Aorta (tissue), 5 donors: ENCODE measurements around the gene PLAAT2. TPM values are rescaled to one million over a fixed set of nuclear protein-coding genes. Genes with fewer than 3 reads are reported as not detected.
A peak's percentile ranks its signal among the peaks of the same experiment; 100 is the strongest.

Source experiments
- ATAC-seq: fragments of 200-7000 bp; cut with Tn5 transposase; one replicate; pipeline ENCODE4 v1.9.1; 2022; ENCODE audit warnings: moderate library complexity; ENCODE audit not compliant: low FRiP score
- DNase-seq, 2 donors: peaks; one replicate each; pipeline ENCODE4 v3.0.0-alpha.2; 2020
- H3K27ac ChIP-seq, 2 donors: one replicate each; pipeline ENCODE4 v1.5.1; 2013; ENCODE audit warnings: low read length in 2 of 2, mild to moderate bottlenecking in 2 of 2, moderate library complexity in 2 of 2, control low read depth in 1 of 2, inconsistent platforms in 1 of 2, low read depth in 1 of 2
- H3K27me3 ChIP-seq, 2 donors: one replicate each; pipeline ENCODE4 v1.6.1; 2013; ENCODE audit warnings: control low read depth in 1 of 2, low read length in 1 of 2, mild to moderate bottlenecking in 1 of 2, moderate library complexity in 1 of 2; ENCODE audit not compliant: insufficient read depth in 2 of 2, control insufficient read depth in 1 of 2
- H3K36me3 ChIP-seq, 2 donors: one replicate each; pipeline ENCODE4 v1.6.1; 2013; ENCODE audit warnings: control low read depth in 1 of 2, low read length in 1 of 2, mild to moderate bottlenecking in 1 of 2; ENCODE audit not compliant: insufficient read depth in 2 of 2, control insufficient read depth in 1 of 2
- H3K4me1 ChIP-seq, 2 donors: one replicate each; pipeline ENCODE4 v1.6.1; 2013; ENCODE audit warnings: low read length in 2 of 2, control low read depth in 1 of 2, mild to moderate bottlenecking in 1 of 2, moderate library complexity in 1 of 2; ENCODE audit not compliant: insufficient read depth in 2 of 2, control insufficient read depth in 1 of 2
- H3K4me3 ChIP-seq, 2 donors: one replicate each; pipeline ENCODE4 v1.5.1; 2013; ENCODE audit warnings: low read length in 2 of 2, control low read depth in 1 of 2, mild to moderate bottlenecking in 1 of 2
- H3K9me3 ChIP-seq: one replicate; pipeline ENCODE4 v1.6.1; 2013; ENCODE audit warnings: mild to moderate bottlenecking, low read length; ENCODE audit not compliant: control insufficient read depth
- WGBS, 2 donors: extraction: QIAGEN DNeasy Blood & Tissue Kit; methylation state at CpG; one replicate each; pipeline ENCODE4 v1.1.7; 2013; 5-methylcytosine and 5-hydroxymethylcytosine counted together
- intact Hi-C, 2 donors: fragments of 100-400 bp; cut with DNase I; formaldehyde crosslinking; loops; one replicate each; pipeline versions ENCODE4 v1.14.2 to v1.15.0; 2022
- polyA plus RNA-seq, 2 donors: library from polyadenylated mRNA; stranded (reverse); fragments of 200-250 nt; gene quantifications; one replicate each; pipeline ENCODE4 v1.2.3, GENCODE V29; 2013
- total RNA-seq, 2 donors: library from RNA; stranded (reverse); fragmentation: NEBNext Ultra II Directional; extraction: Animal tissue kit (Norgen Biotek cat#: 25700); gene quantifications; one replicate each; pipeline ENCODE4 v1.2.1, GENCODE V29; 2021
- donor health status: healthy with polysubstance abuse.
- donor health status: Bipolar disorder and iron deficiency.
- donor health status: DM: no; HTN: no; CAD: no.
- donor health status: DM: no; HTN: no; CAD: no.
- donor health status: DM: yes; HTN: yes; CAD: no.

PLAAT2 gene
- total and polyA plus RNA-seq, 4 donors: 0.82 to 30.3 TPM; not detected in 2

GRCh38 chr11:63506876-63507275 lies 56.3 kb downstream of the PLAAT2 start:
- no peak for ATAC-seq
- no peak overlapping the region for H3K4me3 ChIP-seq
- H3K9me3 ChIP-seq: no peaks in the 10 kb centered on the region
- no peaks in the 10 kb centered on the region for H3K4me1 ChIP-seq
- no peaks in the 10 kb centered on the region for H3K36me3 ChIP-seq
- intact Hi-C loops: no loop called here
- no peak overlapping the region for H3K27ac ChIP-seq
- DNase-seq: no peak
- WGBS, 2 donors: 96 to 100% methylated on average over 2 of the region's 2 CpGs
- H3K27me3 ChIP-seq: no peaks in the 10 kb centered on the region

- no peak for DNase-seq
- intact Hi-C loops: no loop called here
- H3K4me3 ChIP-seq: no peak within 1 kb of the TSS
- H3K27me3 ChIP-seq: no peaks in the 10 kb centered on the region
- no peak for ATAC-seq
- no peaks in the 10 kb centered on the region for H3K9me3 ChIP-seq
- H3K36me3 ChIP-seq: no peaks in the 10 kb centered on the region
- 78 to 82% methylated on average over 15 of the region's 15 CpGs for WGBS, 2 donors
- no peak within 1 kb of the TSS for H3K27ac ChIP-seq
- H3K4me1 ChIP-seq: no peaks in the 10 kb centered on the region
Observed at GRCh38 chr11:63505857-63506528, 57.2 kb downstream of the PLAAT2 start, which contains the start of gene LGALS12. LGALS12 (plus strand) TSS chr11:63506084; CDS start chr11:63506459, 375 bp downstream.

- no peaks in the 10 kb centered on the region for H3K4me1 ChIP-seq
- intact Hi-C loops: no loop called here
Observed at GRCh38 chr11:63504933-63505586, 58.1 kb downstream of the PLAAT2 start.

GRCh38 chr11:63504054-63504453 lies 59.1 kb downstream of the PLAAT2 start:
- intact Hi-C loops: no loop called here
- H3K27me3 ChIP-seq: no peaks in the 10 kb centered on the region
- no peaks in the 10 kb centered on the region for H3K36me3 ChIP-seq
- H3K9me3 ChIP-seq: no peaks in the 10 kb centered on the region
- H3K4me3 ChIP-seq: no peak overlapping the region
- no peaks in the 10 kb centered on the region for H3K4me1 ChIP-seq
- ATAC-seq (no peak), DNase-seq (no peak)
- no peak overlapping the region for H3K27ac ChIP-seq
- 93 to 100% methylated on average over 1 of the region's 1 CpG for WGBS, 2 donors

More at GRCh38 chr11:63504933-63505586, 58.1 kb downstream of the PLAAT2 start:
- H3K36me3 ChIP-seq: no peaks in the 10 kb centered on the region
- DNase-seq (no peak), ATAC-seq (peak; percentile 38)
- no peaks in the 10 kb centered on the region for H3K9me3 ChIP-seq
- no peak overlapping the region for H3K27ac ChIP-seq
- no peak overlapping the region for H3K4me3 ChIP-seq
- 62 to 65% methylated on average over 4 of the region's 4 CpGs for WGBS, 2 donors
- no peaks in the 10 kb centered on the region for H3K27me3 ChIP-seq

- no peaks in the 10 kb centered on the region for H3K4me1 ChIP-seq
- DNase-seq: no peak
- WGBS, 2 donors: 79 to 82% methylated on average over 6 of the region's 6 CpGs
- no peak for ATAC-seq
- intact Hi-C loops: no loop called here
- no peaks in the 10 kb centered on the region for H3K27me3 ChIP-seq
- H3K27ac ChIP-seq: no peak overlapping the region
- H3K36me3 ChIP-seq: no peaks in the 10 kb centered on the region
- no peak overlapping the region for H3K4me3 ChIP-seq
- H3K9me3 ChIP-seq: no peaks in the 10 kb centered on the region
Observed at GRCh38 chr11:63503492-63503891, 59.7 kb downstream of the PLAAT2 start.

Other genes with a start within 250 kb of the PLAAT2 start
- not detected for gene SLC22A9, start 193.6 kb downstream of the PLAAT2 start, total RNA-seq
- not detected for gene SLC22A9, start 193.6 kb downstream of the PLAAT2 start, polyA plus RNA-seq
- 1 to 10 TPM in 1 of 2 donors, under 1 TPM in 1; 0.88 to 1.6 TPM for gene PLAAT5, start 72.2 kb downstream of the PLAAT2 start, total RNA-seq
- under 1 TPM in 1 of 2 donors, not detected in 1; 0.38 TPM for gene PLAAT5, start 72.2 kb downstream of the PLAAT2 start, polyA plus RNA-seq
- gene LGALS12, start 57.3 kb downstream of the PLAAT2 start, total RNA-seq: 1 to 10 TPM in 1 of 2 donors, under 1 TPM in 1; 0.84 to 1.2 TPM
- not detected for gene LGALS12, start 57.3 kb downstream of the PLAAT2 start, polyA plus RNA-seq
- 10 to 100 TPM; 12.4 to 39.8 TPM for gene PLAAT4, start 26.6 kb downstream of the PLAAT2 start, total RNA-seq
- gene PLAAT4, start 26.6 kb downstream of the PLAAT2 start, polyA plus RNA-seq: 10 to 100 TPM; 33.1 to 54.3 TPM
- 10 to 100 TPM; 52.5 to 62.6 TPM for gene PLAAT3, start 51.1 kb upstream of the PLAAT2 start, total RNA-seq
- 10 to 100 TPM; 47.2 to 69.5 TPM for gene PLAAT3, start 51.1 kb upstream of the PLAAT2 start, polyA plus RNA-seq
- gene ATL3, start 108.0 kb upstream of the PLAAT2 start, total RNA-seq: 100 to 1,000 TPM; 147 to 220 TPM
- 10 to 100 TPM; 27.5 to 42.4 TPM for gene ATL3, start 108.0 kb upstream of the PLAAT2 start, polyA plus RNA-seq
- 10 to 100 TPM; 72.3 to 89.4 TPM for gene RTN3, start 118.1 kb upstream of the PLAAT2 start, total RNA-seq
- gene RTN3, start 118.1 kb upstream of the PLAAT2 start, polyA plus RNA-seq: 10 to 100 TPM; 42.4 to 80.9 TPM
- 10 to 100 TPM; 20.1 to 30.9 TPM for gene ZFTA, start 205.4 kb upstream of the PLAAT2 start, total RNA-seq
- gene ZFTA, start 205.4 kb upstream of the PLAAT2 start, polyA plus RNA-seq: 10 to 100 TPM in 1 of 2 donors, 1 to 10 TPM in 1; 4.3 to 14.0 TPM